Measurements from ENCODE around the gene SLC25A22.

SLC25A22 gene

DNA sequence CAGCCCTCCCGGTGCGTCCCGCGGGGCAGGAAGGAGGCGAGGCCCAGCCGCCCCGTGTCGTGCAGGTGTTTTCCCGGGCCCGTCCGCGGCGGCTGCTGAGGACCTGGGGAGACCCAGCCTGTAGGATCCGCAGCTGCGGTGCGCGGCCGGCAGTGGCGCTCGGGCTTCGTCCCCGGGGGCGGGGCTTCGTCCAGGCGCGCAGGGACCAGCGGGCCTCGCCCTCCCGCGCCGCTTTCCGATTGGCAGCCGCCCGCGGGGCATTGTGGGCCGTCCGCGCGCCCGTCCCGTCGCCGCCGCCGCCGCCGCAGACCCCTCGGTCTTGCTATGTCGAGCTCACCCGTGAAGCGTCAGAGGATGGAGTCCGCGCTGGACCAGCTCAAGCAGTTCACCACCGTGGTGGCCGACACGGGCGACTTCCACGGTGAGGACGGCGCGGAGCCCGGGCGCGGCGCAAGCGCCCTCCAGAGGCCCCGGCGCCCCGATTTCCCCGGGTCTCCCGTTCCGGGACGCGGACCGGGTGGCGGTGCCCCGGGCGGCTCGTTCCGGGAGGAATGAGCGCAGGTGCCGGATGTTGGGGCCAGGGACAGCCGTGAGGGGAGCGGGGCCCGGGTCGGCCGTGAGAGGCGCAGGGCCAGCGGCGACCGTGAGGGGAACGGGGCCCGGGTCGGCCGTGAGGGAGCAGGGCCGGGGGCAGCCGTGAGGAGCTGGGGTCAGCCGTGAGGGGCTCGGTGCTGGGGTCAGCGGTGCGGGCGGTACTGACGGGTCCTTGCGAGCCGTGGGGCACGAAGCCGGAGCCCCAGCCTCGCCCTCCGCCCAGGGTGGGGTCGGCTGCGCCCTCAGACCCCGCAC, 50.7 kb downstream of the SLC25A22 start, which contains the start of gene TALDO1:
TSS of gene TALDO1 (plus strand) at position 307 of the 849 bp plus-strand sequence. CDS start at position 325, 18 bp downstream.
- DNase-seq (ENCODE audit: low read depth in 3 of 3), result peak; percentile 71 to 88 (median 84)

DNA sequence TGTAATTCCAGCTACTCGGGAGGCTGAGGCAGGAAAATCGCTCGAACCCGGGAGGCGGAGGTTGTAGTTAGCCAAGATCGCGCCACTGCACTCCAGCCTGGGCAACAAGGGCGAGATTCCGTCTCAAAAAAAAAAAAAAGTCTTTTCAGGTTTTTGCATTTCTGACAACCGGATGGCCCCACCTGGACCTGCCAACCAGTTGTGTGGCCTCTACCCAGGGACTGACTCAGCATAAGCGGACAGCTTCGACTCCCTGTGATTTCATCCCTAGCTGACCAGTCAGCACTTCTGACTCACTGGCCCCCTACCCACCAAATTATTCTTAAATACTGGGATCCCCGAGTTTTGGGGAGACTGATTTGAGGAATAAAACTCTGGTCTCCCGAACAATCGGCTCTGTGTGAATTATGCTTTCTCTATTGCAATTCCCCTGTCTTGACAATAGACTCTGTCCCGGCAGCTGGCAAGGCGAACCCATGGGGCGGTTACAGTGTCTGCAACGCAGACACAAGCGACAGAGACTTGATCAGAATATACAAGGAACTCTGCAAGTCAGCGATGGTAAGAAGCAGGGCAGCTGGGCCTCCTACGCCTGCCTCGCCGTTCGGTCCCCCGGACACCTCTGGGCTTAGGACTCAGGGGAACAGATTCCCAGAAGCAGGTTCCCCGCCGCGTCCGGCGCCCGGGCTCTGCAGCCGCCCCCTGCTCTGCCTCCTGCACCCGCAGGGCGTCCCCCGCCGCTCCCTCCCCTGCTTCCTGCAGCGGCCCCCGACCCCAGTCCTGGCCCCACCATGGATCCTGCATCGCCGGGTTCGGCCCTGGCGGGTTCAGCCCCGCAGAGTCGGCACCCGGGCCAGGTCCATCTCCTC, 51.6 kb downstream of the SLC25A22 start:
- DNase-seq (ENCODE audit: low read depth in 3 of 3), result no peak

DNA sequence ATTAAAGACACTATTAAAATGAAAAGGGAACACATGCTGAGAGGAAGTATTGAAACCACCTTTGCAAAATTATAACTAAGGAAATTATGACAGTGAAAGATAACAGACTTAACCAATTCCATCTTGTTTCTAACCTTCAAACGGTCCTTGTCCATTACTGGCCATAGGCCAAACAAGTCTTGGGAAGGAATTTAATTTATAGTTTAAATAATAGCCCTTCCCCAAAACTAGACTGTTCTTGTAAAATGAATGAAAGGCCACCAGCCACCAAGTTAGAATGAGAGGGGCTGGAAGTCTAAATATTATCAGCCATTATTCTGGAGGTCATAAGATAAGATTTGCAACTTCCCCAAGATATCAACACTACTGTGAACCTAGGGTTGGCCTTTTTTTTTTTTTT, 52.7 kb downstream of the SLC25A22 start:
- DNase-seq (ENCODE audit: low read depth in 3 of 3), result no peak

DNA sequence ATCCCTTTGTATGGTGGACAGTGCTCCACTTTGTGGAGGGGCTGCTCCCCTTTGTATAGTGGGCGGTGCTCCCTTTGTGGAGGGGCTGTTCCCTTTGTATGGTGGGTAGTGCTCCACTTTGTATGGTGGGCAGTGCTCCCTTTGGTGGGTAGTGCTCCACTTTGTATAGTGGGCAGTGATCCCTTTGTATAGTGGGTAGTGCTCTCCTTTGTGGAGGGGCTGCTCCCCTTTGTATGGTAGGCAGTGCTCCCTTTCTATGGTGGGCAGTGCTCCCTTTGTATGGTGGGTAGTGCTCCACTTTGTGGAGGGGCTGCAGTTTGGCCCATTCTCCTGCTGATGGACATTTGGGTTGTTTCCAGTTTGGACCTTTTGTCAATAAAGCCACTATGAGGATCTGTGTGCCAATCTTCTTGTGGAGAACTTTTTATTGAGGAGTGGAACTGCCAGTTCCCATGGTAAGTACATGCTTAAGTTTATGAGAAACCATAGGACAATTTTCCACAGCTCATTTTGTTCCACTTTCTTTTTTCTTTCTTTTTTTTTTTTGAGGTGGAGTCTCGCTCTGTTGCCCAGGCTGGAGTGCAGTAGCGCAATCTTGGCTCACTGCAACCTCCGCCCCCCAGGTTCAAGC, 55.4 kb downstream of the SLC25A22 start:
- DNase-seq (ENCODE audit: low read depth in 3 of 3), result no peak

DNA sequence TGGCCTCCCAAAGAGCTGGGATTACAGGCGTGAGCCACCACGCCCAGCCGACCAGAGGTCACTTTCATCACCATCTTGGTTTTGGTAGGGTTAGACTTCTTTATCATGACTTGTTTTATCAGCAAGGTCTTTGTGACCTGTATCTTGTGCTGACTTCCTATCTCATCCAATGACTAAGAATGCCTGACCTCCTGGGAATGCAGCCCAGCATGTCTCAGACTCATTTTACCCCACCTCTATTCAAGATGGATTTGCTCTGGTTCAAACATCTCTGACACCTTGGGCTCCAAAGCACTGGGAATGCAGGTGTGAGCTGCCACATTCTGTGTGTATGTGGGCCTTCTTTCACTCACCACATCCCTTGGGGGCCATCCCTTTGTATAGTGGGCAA, 55.9 kb downstream of the SLC25A22 start:
- no peak for DNase-seq (ENCODE audit: low read depth in 3 of 3)
